ENCODE data around the gene C3. TPM values are rescaled to one million over a fixed set of nuclear protein-coding genes. Genes with fewer than 3 reads are reported as not detected.
A peak's percentile ranks its signal among the peaks of the same experiment; 100 is the strongest.

The C3 gene
- total RNA-seq, 1 experiment from 2014 or later, result 7.0 TPM

GRCh38 chr19:6739390-6739882 lies 19.0 kb upstream of the C3 start, which contains the start of gene TRIP10:
TSS of gene TRIP10 (plus strand) at chr19:6739680. CDS start at chr19:6739762, 82 bp downstream.
- Histone ChIP-seq H3K4me3 (replicated peaks in 1 of 2; ENCODE audit: low read depth in 1 of 2, low read length in 2 of 2) (peak within 1 kb of the TSS; percentile 95 to 99), H3K36me3 (ENCODE audit: control insufficient read depth in 1 of 2, insufficient read depth in 2 of 2, low read length in 2 of 2) (peaks cover 9 to 15% of the 10 kb centered on the region in 2 experiments; a peak in 3 of 4 replicates), H3K4me2 (ENCODE audit: low read length) (peak within 1 kb of the TSS; percentile 98), H3K27ac (ENCODE audit: low read depth, low read length) (peak within 1 kb of the TSS; percentile 90), H3K9ac (ENCODE audit: low read length) (peak within 1 kb of the TSS; percentile 99), H3K27me3 (ENCODE audit: insufficient read depth, low read length) (no peaks in the 10 kb centered on the region), H3K4me1 (ENCODE audit: control insufficient read depth in 1 of 2, insufficient read depth in 2 of 2, low read length in 2 of 2) (peaks cover 50 to 64% of the 10 kb centered on the region in 2 experiments), H3K79me2 (ENCODE audit: insufficient read depth, low read length) (peaks cover 62% of the 10 kb centered on the region), H4K20me1 (ENCODE audit: insufficient read depth) (no peaks in the 10 kb centered on the region), H2AFZ (ENCODE audit: low read depth, low read length, poor library complexity, severe bottlenecking) (peak within 1 kb of the TSS; percentile 37), H3K9me2 (ENCODE audit: insufficient read depth) (no peaks in the 10 kb centered on the region), H3K9me3 (ENCODE audit: control insufficient read depth in 1 of 2, insufficient read depth in 1 of 2, low read depth in 1 of 2, low read length in 2 of 2) (no peaks in the 10 kb centered on the region)
- POLR2A ChIA-PET, result interaction anchor here (1.8 kb wide), 1 partner anchor 89 kb away, joined by 5 read pairs; no protein-coding TSS in a partner anchor
- DNase-seq (ENCODE audit: low read depth, low spot score), result no peak
- intact Hi-C loops (cut with micrococcal nuclease), result loop anchor here (1.0 to 5.0 kb wide), 3 partner anchors 28 to 367 kb away; partner anchors contain the start of genes ALKBH7 and SH2D3A
- no TSS peak for BruUV-seq (replicated peaks)
- RAD21 ChIA-PET (ENCODE audit: low non-redundant PET in 1 of 2, low total read pairs in 2 of 2, uncharacterized antibody in 2 of 2, unreplicated experiment in 2 of 2), result interaction anchor here in 1 of 2 experiments (2.3 kb wide), 1 partner anchor 124 kb away, joined by 16 read pairs; no protein-coding TSS in a partner anchor
- TF ChIP-seq POLR2A (IDR thresholded peaks at IDR 0.05; ENCODE audit: borderline replicate concordance, extremely low read depth, insufficient read depth, insufficient read length) (no peak), POLR2AphosphoS5 (IDR thresholded peaks at IDR 0.05; ENCODE audit: low read depth, low read length) (peak; percentile 57), ZNF274 (IDR thresholded peaks at IDR 0.05; ENCODE audit: low read depth, low read length) (no peak)
- ATAC-seq, result peak; percentile 2
- CTCF ChIA-PET, result interaction anchor here (1.4 to 3.9 kb wide), 2 partner anchors 29 to 123 kb away, joined by 6 to 91 read pairs; no protein-coding TSS in a partner anchor

GRCh38 chr19:6738787-6739389 lies 18.4 kb upstream of the C3 start:
- peak overlapping the region; percentile 91 for H3K4me2 ChIP-seq (ENCODE audit: low read length)
- peak overlapping the region; percentile 50 to 99 for H3K4me3 ChIP-seq (replicated peaks in 1 of 2; ENCODE audit: low read depth in 1 of 2, low read length in 2 of 2)
- ChIA-PET POLR2A (interaction anchor here (0.6 to 3.1 kb wide), 4 partner anchors 15 to 124 kb away, joined by 3 to 13 read pairs (median 8); no protein-coding TSS in a partner anchor), RAD21 (ENCODE audit: low non-redundant PET in 1 of 2, low total read pairs in 2 of 2, uncharacterized antibody in 2 of 2, unreplicated experiment in 2 of 2) (interaction anchor here (1.1 to 2.3 kb wide), 5 partner anchors 29 to 222 kb away, joined by 5 to 16 read pairs (median 6); no protein-coding TSS in a partner anchor), CTCF (interaction anchor here (0.7 to 3.9 kb wide), 7 partner anchors 10 to 222 kb away, joined by 3 to 91 read pairs (median 6); no protein-coding TSS in a partner anchor)
- no peak for DNase-seq (ENCODE audit: low read depth, low spot score)
- BruUV-seq (replicated peaks), result no TSS peak
- peaks cover 9 to 15% of the 10 kb centered on the region in 2 experiments; a peak in 3 of 4 replicates for H3K36me3 ChIP-seq (ENCODE audit: control insufficient read depth in 1 of 2, insufficient read depth in 2 of 2, low read length in 2 of 2)
- H3K27me3 ChIP-seq (ENCODE audit: insufficient read depth, low read length), result no peaks in the 10 kb centered on the region
- H3K4me1 ChIP-seq (ENCODE audit: control insufficient read depth in 1 of 2, insufficient read depth in 2 of 2, low read length in 2 of 2), result peaks cover 44 to 59% of the 10 kb centered on the region in 2 experiments
- peaks cover 59% of the 10 kb centered on the region for H3K79me2 ChIP-seq (ENCODE audit: insufficient read depth, low read length)
- no peaks in the 10 kb centered on the region for H3K9me2 ChIP-seq (ENCODE audit: insufficient read depth)
- TF ChIP-seq POLR2AphosphoS5 (IDR thresholded peaks at IDR 0.05; ENCODE audit: low read depth, low read length) (no peak; the same call in 1 of the 2 replicates), TCF7L2 (IDR thresholded peaks at IDR 0.05; ENCODE audit: borderline replicate concordance, extremely low read depth, insufficient read depth, insufficient read length) (peak; percentile 23), YY1 (IDR thresholded peaks at IDR 0.05; ENCODE audit: extremely low read depth, insufficient replicate concordance, low read depth, low read length) (no peak), SRF (IDR thresholded peaks at IDR 0.05; ENCODE audit: low read depth) (no peak), ZFX (IDR thresholded peaks at IDR 0.05) (peak; percentile 17; the same call in 1 of the 2 replicates), REST (IDR thresholded peaks at IDR 0.05; ENCODE audit: low read depth) (no peak)
- peak overlapping the region; percentile 69 for H3K9ac ChIP-seq (ENCODE audit: low read length)
- no peaks in the 10 kb centered on the region for H4K20me1 ChIP-seq (ENCODE audit: insufficient read depth)
- no peak for ATAC-seq
- H3K9me3 ChIP-seq (ENCODE audit: control insufficient read depth in 1 of 2, insufficient read depth in 1 of 2, low read depth in 1 of 2, low read length in 2 of 2), result no peaks in the 10 kb centered on the region
- intact Hi-C loops (cut with micrococcal nuclease), result loop anchor here (1.0 to 5.0 kb wide), 4 partner anchors 28 to 367 kb away; partner anchors contain the start of genes ALKBH7 and SH2D3A
- peak overlapping the region; percentile 37 for H2AFZ ChIP-seq (ENCODE audit: low read depth, low read length, poor library complexity, severe bottlenecking)
- peak overlapping the region; percentile 86 for H3K27ac ChIP-seq (ENCODE audit: low read depth, low read length)
